Jurkat, Clone E6-1 (cell line): ENCODE measurements around the gene LIMK1.
"Not testable (repeated sequence)": the region's sequence is repeated elsewhere in the genome, so short reads cannot be mapped to it uniquely, and the experiment has no call there.

Experiments used
- DNase-seq: peaks from one replicate; pipeline ENCODE4 v3.0.0-alpha.2; 2011; ENCODE audit warnings: low read depth, low spot score
- H3K4me3 ChIP-seq: 2 replicates; pipeline ENCODE4 v1.5.1; 2011; ENCODE audit warnings: mild to moderate bottlenecking, low read length, control low read depth, moderate library complexity

Gene LIMK1

DNA sequence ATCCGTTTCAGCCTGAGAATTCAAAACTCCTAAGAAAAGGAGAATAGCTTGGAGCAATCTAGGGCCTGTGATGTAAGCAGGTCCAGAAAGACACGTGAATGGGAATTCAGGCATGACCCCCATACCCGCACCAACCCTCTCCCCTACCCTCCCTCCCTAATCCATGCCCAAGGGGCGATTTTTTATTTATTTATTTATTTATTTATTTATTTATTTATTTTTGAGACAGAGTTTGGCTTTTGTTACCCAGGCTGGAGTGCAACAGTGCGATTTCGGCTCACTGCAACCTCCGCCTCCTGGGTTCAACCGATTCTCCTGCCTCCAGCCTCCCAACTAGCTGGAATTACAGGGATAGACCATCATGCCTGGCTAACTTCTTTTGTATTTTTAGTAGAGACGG, 74.0 kb downstream of the LIMK1 start:
- no peak overlapping the region for H3K4me3 ChIP-seq
- DNase-seq, result no peak

DNA sequence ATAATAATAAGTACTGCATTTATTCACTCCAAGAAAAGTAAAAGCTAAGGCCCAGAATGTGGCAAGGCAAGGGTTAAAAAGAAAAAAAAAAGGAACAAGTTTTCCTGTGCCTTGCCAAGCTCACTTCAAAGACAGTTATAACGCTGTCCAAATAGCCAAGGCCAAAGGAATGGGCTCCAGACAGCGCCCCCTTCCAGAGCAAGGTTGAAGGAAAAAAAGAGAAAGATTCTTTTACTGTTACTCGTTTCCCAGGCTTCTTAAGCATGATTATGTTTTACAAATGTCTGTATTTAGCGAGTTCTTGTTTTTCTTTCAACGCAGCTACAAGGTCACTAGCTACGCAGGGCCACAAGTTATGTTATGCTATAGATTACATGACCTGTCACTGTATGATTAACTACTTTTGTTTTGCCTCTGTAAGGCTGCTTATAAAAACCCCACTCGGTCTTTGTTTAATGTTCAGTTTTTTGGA, 81.4 kb downstream of the LIMK1 start:
- no peak for DNase-seq
- H3K4me3 ChIP-seq, result no peak overlapping the region

DNA sequence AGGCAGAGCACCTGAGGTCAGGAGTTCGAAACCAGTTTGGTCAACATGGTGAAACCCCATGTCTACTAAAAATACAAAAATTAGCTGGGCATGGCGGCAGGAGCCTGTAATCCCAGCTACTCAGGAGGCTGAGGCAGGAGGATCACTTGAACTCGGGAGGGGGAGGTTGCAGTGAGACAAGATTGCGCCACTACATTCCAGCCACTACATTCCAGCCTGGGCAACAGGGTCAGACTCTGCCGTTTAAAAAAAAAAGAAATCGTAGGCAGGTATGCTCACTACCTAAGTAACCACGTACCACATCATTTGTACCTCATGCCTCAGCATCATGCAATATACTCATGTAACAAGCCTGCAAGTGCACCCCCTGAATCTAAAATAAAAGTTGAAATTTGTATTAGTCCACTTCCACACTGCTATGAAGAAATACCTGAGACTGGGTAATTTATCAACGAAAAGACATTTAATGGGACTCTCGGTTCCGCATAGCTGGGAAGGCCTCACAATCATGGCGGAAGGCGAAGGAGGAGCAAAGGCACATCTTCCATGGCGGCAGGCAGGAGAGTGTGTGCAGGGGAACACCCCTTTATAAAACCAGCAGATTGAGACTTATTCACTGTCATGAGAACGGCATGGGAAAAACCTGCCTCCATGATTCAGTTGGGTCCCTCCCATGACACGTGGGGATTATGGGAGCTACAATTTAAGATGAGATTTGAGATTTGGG, 82.4 kb downstream of the LIMK1 start:
- DNase-seq, result no peak
- H3K4me3 ChIP-seq, result no peak overlapping the region

DNA sequence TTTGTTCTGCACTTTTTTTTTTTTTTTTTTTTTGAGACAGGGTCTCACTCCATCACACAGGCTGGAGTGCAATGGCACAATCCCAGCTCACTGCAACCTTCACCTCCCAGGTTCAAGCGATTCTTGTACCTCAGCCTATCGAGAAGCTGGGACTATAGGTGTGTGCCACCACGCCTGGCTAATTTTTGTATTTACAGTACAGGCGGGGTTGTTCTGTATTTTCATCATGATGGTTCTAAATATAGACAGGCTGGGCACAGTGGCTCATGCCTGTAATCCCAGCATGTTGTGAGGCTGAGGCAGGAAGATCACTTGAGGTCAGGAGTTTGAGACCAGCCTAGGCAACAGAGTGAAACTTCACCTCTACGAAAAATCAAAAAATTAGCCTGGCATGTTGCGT, 83.7 kb downstream of the LIMK1 start:
- DNase-seq, H3K4me3 ChIP-seq: not testable (repeated sequence)
